H1 (cell line): Measurements from ENCODE around the gene RABGGTA. TPM values are rescaled to one million over a fixed set of nuclear protein-coding genes. Genes with fewer than 3 reads are reported as not detected.

ENCODE experiments used
- CTCF ChIA-PET: fragments of 300-600 bp; sonication (Branson Sonifier 250); formaldehyde crosslinking; loops from one replicate; lab custom pipeline; 2021; ENCODE audit not compliant: partially characterized antibody; lab: Charles Lee
- POLR2A ChIA-PET: fragments of 300-600 bp; sonication (Branson Sonifier 250); formaldehyde crosslinking; loops from one replicate; lab custom pipeline; 2021; ENCODE audit warnings: inconsistent platforms; ENCODE audit not compliant: partially characterized antibody; lab: Charles Lee
- DNase-seq, 2 experiments: peaks; one replicate each; pipeline versions ENCODE4 v3.0.0 to v3.0.0-alpha.2; 2010 to 2022; ENCODE audit warnings: low spot score in 2 of 2, low read depth in 1 of 2, mixed read lengths in 1 of 2
- FAIRE-seq: peaks from 2 replicates; lab custom pipeline; 2011; peaks lifted over from hg19 to GRCh38; lab: Jason Lieb, UNC
- H2AFZ ChIP-seq: 2 replicates; pipeline ENCODE4 v1.8.1; 2012; ENCODE audit warnings: low read length, inconsistent platforms
- H2AK5ac ChIP-seq: 2 replicates; pipeline ENCODE4 v1.6.1; 2013; ENCODE audit warnings: low read depth, low read length
- H2BK120ac ChIP-seq: replicated peaks from 2 replicates; pipeline ENCODE3; 2013; ENCODE audit warnings: low read depth, low read length, inconsistent platforms
- H2BK12ac ChIP-seq: 2 replicates; pipeline ENCODE4 v1.6.1; 2013; ENCODE audit warnings: low read depth, low read length
- H2BK15ac ChIP-seq: 2 replicates; pipeline ENCODE4 v1.6.1; 2013; ENCODE audit warnings: low read length
- H2BK20ac ChIP-seq: 2 replicates; pipeline ENCODE4 v1.6.1; 2013; ENCODE audit warnings: low read length
- H2BK5ac ChIP-seq: 2 replicates; pipeline ENCODE4 v1.6.1; 2013; ENCODE audit warnings: low read depth, low read length
- H3K14ac ChIP-seq: 2 replicates; pipeline ENCODE4 v1.6.1; 2013; ENCODE audit warnings: inconsistent platforms; ENCODE audit not compliant: insufficient read length
- H3K18ac ChIP-seq: 2 replicates; pipeline ENCODE4 v1.6.1; 2013; ENCODE audit warnings: low read length; ENCODE audit errors: extremely low read depth
- H3K23ac ChIP-seq: 2 replicates; pipeline ENCODE4 v1.6.1; 2013; ENCODE audit warnings: inconsistent platforms; ENCODE audit not compliant: insufficient read length
- H3K23me2 ChIP-seq: 2 replicates; pipeline ENCODE4 v1.6.1; 2013; ENCODE audit warnings: low read depth, low read length
- H3K27ac ChIP-seq: 2 replicates; pipeline ENCODE4 v1.6.1; 2011; ENCODE audit warnings: low read depth, low read length, inconsistent platforms
- H3K27me3 ChIP-seq, 4 experiments: replicated peaks in 1 of 4; 1 replicate in 1 of 4; 2 replicates in 3 of 4; pipeline versions ENCODE4 v1.6.1 to v1.8.1; 2011 to 2013; ENCODE audit warnings: low read length in 3 of 4, mild to moderate bottlenecking in 3 of 4, inconsistent platforms in 2 of 4, mixed read lengths in 2 of 4, moderate library complexity in 1 of 4; ENCODE audit not compliant: control insufficient read depth in 3 of 4, insufficient read depth in 3 of 4; ENCODE audit errors: extremely low read depth in 1 of 4
- H3K36me3 ChIP-seq, 4 experiments: 2 replicates each; pipeline versions ENCODE4 v1.6.1 to v1.8.1; 2011 to 2013; ENCODE audit warnings: mild to moderate bottlenecking in 4 of 4, low read length in 3 of 4, moderate library complexity in 2 of 4, control low read depth in 1 of 4, inconsistent platforms in 1 of 4; ENCODE audit not compliant: insufficient read depth in 4 of 4, control insufficient read depth in 2 of 4
- H3K4ac ChIP-seq: replicated peaks from 2 replicates; pipeline ENCODE3; 2013; ENCODE audit warnings: low read length, low read depth, mixed read lengths, inconsistent platforms; ENCODE audit not compliant: insufficient read length
- H3K4me1 ChIP-seq, 4 experiments: replicated peaks in 1 of 4; 1 replicate in 1 of 4; 2 replicates in 3 of 4; pipeline versions ENCODE4 v1.6.1 to v1.8.1; 2011 to 2013; ENCODE audit warnings: low read length in 3 of 4, inconsistent platforms in 2 of 4, mixed read lengths in 1 of 4; ENCODE audit not compliant: insufficient read depth in 4 of 4, control insufficient read depth in 3 of 4
- H3K4me2 ChIP-seq, 2 experiments: 2 replicates each; pipeline versions ENCODE4 v1.6.1 to v1.8.1; 2011 to 2013; ENCODE audit warnings: low read depth in 2 of 2, low read length in 2 of 2, control low read depth in 1 of 2, inconsistent platforms in 1 of 2, mild to moderate bottlenecking in 1 of 2; ENCODE audit not compliant: insufficient read depth in 1 of 2
- H3K4me3 ChIP-seq, 4 experiments: fragments of 200-600, 300-600 bp in 1 of 4; sonication (generic), shearing (Covaris generic), sonication (Bioruptor Twin) in 1 of 4; 2 replicates each; pipeline versions ENCODE4 v1.5.1 to v1.8.1; 2011 to 2016; ENCODE audit warnings: low read length in 4 of 4, low read depth in 3 of 4, control low read depth in 2 of 4, inconsistent platforms in 2 of 4, mild to moderate bottlenecking in 2 of 4, mixed read lengths in 1 of 4, moderate library complexity in 1 of 4; ENCODE audit not compliant: insufficient read depth in 2 of 4; ENCODE audit errors: extremely low read depth in 1 of 4
- H3K56ac ChIP-seq: replicated peaks from 2 replicates; pipeline ENCODE3; 2013; ENCODE audit warnings: low read depth, mild to moderate bottlenecking, mixed read lengths, low read length, inconsistent platforms; ENCODE audit not compliant: insufficient read length
- H3K79me1 ChIP-seq: 2 replicates; pipeline ENCODE4 v1.6.1; 2013; ENCODE audit warnings: low read depth, low read length, control low read depth
- H3K79me2 ChIP-seq, 2 experiments: 2 replicates each; pipeline versions ENCODE4 v1.6.1 to v1.8.1; 2012 to 2013; ENCODE audit warnings: low read length in 2 of 2, mild to moderate bottlenecking in 2 of 2, inconsistent platforms in 1 of 2; ENCODE audit not compliant: insufficient read depth in 2 of 2, control insufficient read depth in 1 of 2
- H3K9ac ChIP-seq, 4 experiments: replicated peaks in 1 of 4; 1 replicate in 1 of 4; 2 replicates in 3 of 4; pipeline versions ENCODE4 v1.6.1 to v1.8.1; 2011 to 2013; ENCODE audit warnings: low read depth in 3 of 4, low read length in 3 of 4, control low read depth in 2 of 4, mild to moderate bottlenecking in 2 of 4, moderate library complexity in 2 of 4, inconsistent platforms in 1 of 4; ENCODE audit errors: extremely low read depth in 1 of 4
- H3K9me3 ChIP-seq, 2 experiments: 2 replicates each; pipeline versions ENCODE4 v1.6.1 to v1.8.1; 2012 to 2013; ENCODE audit warnings: mild to moderate bottlenecking in 2 of 2, moderate library complexity in 2 of 2, control low read depth in 1 of 2, inconsistent platforms in 1 of 2, low read depth in 1 of 2, low read length in 1 of 2, mixed read lengths in 1 of 2; ENCODE audit not compliant: insufficient read depth in 2 of 2
- H4K20me1 ChIP-seq, 2 experiments: replicated peaks in 1 of 2; 2 replicates each; pipeline versions ENCODE3 to v1.8.1; 2011 to 2013; ENCODE audit warnings: inconsistent platforms in 2 of 2, low read length in 2 of 2, mild to moderate bottlenecking in 1 of 2; ENCODE audit not compliant: insufficient read depth in 2 of 2, control insufficient read depth in 1 of 2
- H4K5ac ChIP-seq: 2 replicates; pipeline ENCODE4 v1.6.1; 2013; ENCODE audit warnings: low read length, low read depth, mixed read lengths, inconsistent platforms; ENCODE audit not compliant: insufficient read length
- H4K8ac ChIP-seq: 2 replicates; pipeline ENCODE4 v1.8.0; 2013; ENCODE audit warnings: mild to moderate bottlenecking, moderate library complexity, low read length, inconsistent platforms; ENCODE audit not compliant: insufficient read depth; ENCODE audit errors: extremely low read depth
- H4K91ac ChIP-seq: replicated peaks from 2 replicates; pipeline ENCODE3; 2013; ENCODE audit warnings: low read length, mixed read lengths, inconsistent platforms; ENCODE audit not compliant: insufficient read length
- ASH2L ChIP-seq: fragments of 200-600, 300-600 bp; sonication (generic); IDR thresholded peaks from one replicate; pipeline ENCODE4 v1.7.1; 2017; ENCODE audit warnings: low read length
- GTF2F1 ChIP-seq: IDR thresholded peaks from 2 replicates; pipeline ENCODE4 v1.6.1; 2012; ENCODE audit warnings: low read depth, low read length, improper control_type of control experiment, borderline replicate concordance
- HDAC6 ChIP-seq: IDR thresholded peaks from one replicate; pipeline ENCODE4 v1.7.1; 2012; ENCODE audit warnings: low read depth, mild to moderate bottlenecking, inconsistent platforms, low read length, moderate library complexity
- KDM4A ChIP-seq: IDR thresholded peaks from one replicate; pipeline ENCODE4 v1.7.1; 2012; ENCODE audit warnings: low read depth, mild to moderate bottlenecking, moderate library complexity, low read length, inconsistent platforms; ENCODE audit not compliant: severe bottlenecking
- KDM5A ChIP-seq: fragments of 200-600 bp; IDR thresholded peaks from 2 replicates; pipeline ENCODE4 v1.7.1; 2012; ENCODE audit warnings: mild to moderate bottlenecking, low read length, inconsistent platforms, mixed read lengths
- NANOG ChIP-seq: IDR thresholded peaks from 2 replicates; pipeline ENCODE4 v1.6.1; 2011; ENCODE audit warnings: low read length, low read depth, mild to moderate bottlenecking, inconsistent platforms; ENCODE audit not compliant: insufficient read depth, poor library complexity, severe bottlenecking
- POLR2AphosphoS5 ChIP-seq: IDR thresholded peaks from 2 replicates; pipeline ENCODE4 v1.6.1; 2011; ENCODE audit warnings: low read depth, low read length
- POU5F1 ChIP-seq: IDR thresholded peaks from 2 replicates; pipeline ENCODE4 v1.6.1; 2011; ENCODE audit warnings: low read depth, mild to moderate bottlenecking, low read length, moderate library complexity
- RBBP5 ChIP-seq: IDR thresholded peaks from 2 replicates; pipeline ENCODE4 v1.7.1; 2012; ENCODE audit warnings: low read depth, mild to moderate bottlenecking, inconsistent platforms, low read length, moderate library complexity, borderline replicate concordance
- RFX5 ChIP-seq: IDR thresholded peaks from 2 replicates; pipeline ENCODE4 v1.6.1; 2011; ENCODE audit warnings: low read depth, low read length, improper control_type of control experiment, borderline replicate concordance
- SIRT6 ChIP-seq: IDR thresholded peaks from one replicate; pipeline ENCODE4 v1.7.1; 2012; ENCODE audit warnings: low read length, inconsistent platforms
- SP2 ChIP-seq: IDR thresholded peaks from 2 replicates; pipeline ENCODE4 v1.6.1; 2012; ENCODE audit warnings: mild to moderate bottlenecking, low read length, inconsistent platforms
- SUZ12 ChIP-seq: fragments of 200-600 bp; sonication (generic); IDR thresholded peaks from 2 replicates; pipeline ENCODE4 v1.6.1; 2012; ENCODE audit warnings: mild to moderate bottlenecking, inconsistent platforms, low read length, moderate library complexity, mixed read lengths
- TAF7 ChIP-seq: optimal IDR thresholded peaks from 2 replicates; pipeline ENCODE3; 2011; ENCODE audit warnings: low read depth, mild to moderate bottlenecking, inconsistent platforms, low read length, moderate library complexity, borderline replicate concordance
- YY1 ChIP-seq: IDR thresholded peaks from 2 replicates; pipeline ENCODE4 v1.6.1; 2011; ENCODE audit warnings: low read depth, mild to moderate bottlenecking, low read length
- WGBS, 2 experiments: shearing (Covaris generic) in 1 of 2; methylation state at CpG; one replicate each; pipeline versions ENCODE4 v1.1.6 to v1.1.7; 2013 to 2015; ENCODE audit warnings: low lambda C conversion rate in 2 of 2, mixed read lengths in 2 of 2, inconsistent platforms in 1 of 2, low coverage in 1 of 2, missing lambda C conversion rate in 1 of 2; ENCODE audit not compliant: insufficient replicate concordance in 2 of 2, insufficient coverage in 1 of 2, insufficient read length in 1 of 2; ENCODE audit errors: extremely low coverage in 1 of 2, missing lambda C conversion rate in 1 of 2; 5-methylcytosine and 5-hydroxymethylcytosine counted together
- polyA plus RNA-seq, 7 experiments: library from polyadenylated mRNA; depleted of rRNA in 3 of 7; stranded (reverse) in 5 of 7; unstranded in 2 of 7; fragments of >200 nt in 5 of 7; fragments of 200-250 nt in 2 of 7; gene quantifications; 1 replicate in 5 of 7; 2 replicates in 1 of 7; 4 replicates in 1 of 7; pipeline versions ENCODE4 v1.2.1 to v1.2.3, GENCODE V29; 2011 to 2013; ENCODE audit warnings: missing spikeins in 2 of 7, mixed read lengths in 2 of 7
- total RNA-seq: library from RNA; stranded (reverse); fragmentation: NEBNext Ultra II Directional; extraction: Animal tissue kit (Norgen Biotek cat#: 25700); gene quantifications from 2 replicates; pipeline ENCODE4 v1.2.1, GENCODE V29; 2021

Gene RABGGTA
- total and polyA plus RNA-seq, 2 of the 8 experiments (the other 6 are each of a cell fraction or from before 2014, with no cell fraction given) = 16.0 to 49.8 TPM

DNA sequence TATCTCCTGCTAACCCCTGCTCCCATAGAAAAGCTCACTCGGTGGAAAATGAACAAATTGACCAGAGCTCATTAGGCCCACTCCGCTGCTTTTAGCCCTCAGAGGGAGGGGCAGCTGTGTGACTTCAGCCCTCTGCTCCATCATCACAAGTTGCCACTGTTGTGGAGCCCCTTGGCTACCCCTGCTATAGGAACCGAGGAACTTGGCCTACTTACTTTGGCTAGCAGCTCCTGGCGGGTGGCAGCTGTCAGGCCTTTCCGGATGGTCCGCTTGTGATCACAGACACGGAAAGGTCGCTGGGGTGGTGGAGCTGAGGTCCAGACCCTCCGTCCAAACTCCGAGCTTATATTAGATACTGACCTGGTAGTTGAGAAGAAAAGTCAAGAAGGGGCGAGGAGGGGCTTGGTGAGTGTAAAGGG, 35.8 kb upstream of the RABGGTA start:
- Histone ChIP-seq H3K27ac (no peak overlapping the region), H3K23me2 (peaks cover 1% of the 10 kb centered on the region; the same call in 1 of the 2 replicates), H3K27me3 (no peaks in the 10 kb centered on the region), H3K4me2 (no peak overlapping the region), H3K79me2 (no peaks in the 10 kb centered on the region), H4K20me1 (peaks cover 2 to 6% of the 10 kb centered on the region in 2 experiments), H2BK20ac (no peak overlapping the region), H2AFZ (no peak overlapping the region), H3K4me1 (no peaks in the 10 kb centered on the region), H4K8ac (no peak overlapping the region), H3K36me3 (peaks cover 25 to 43% (median 34%) of the 10 kb centered on the region in 4 experiments), H3K4me3 (no peak overlapping the region), H4K91ac (no peak overlapping the region), H2BK12ac (no peak overlapping the region), H4K5ac (no peak overlapping the region), H3K9ac (no peak overlapping the region), H2BK120ac (no peak overlapping the region), H3K4ac (no peak overlapping the region), H3K79me1 (no peaks in the 10 kb centered on the region), H2BK15ac (no peak overlapping the region), H2BK5ac (no peak overlapping the region), H3K56ac (no peak overlapping the region), H3K18ac (no peak overlapping the region), H3K9me3 (no peaks in the 10 kb centered on the region), H3K14ac (no peak overlapping the region), H2AK5ac (no peak overlapping the region), H3K23ac (no peak overlapping the region)
- no peak for FAIRE-seq
- WGBS, 2 experiments = 79% methylated on average over 11 of the region's 11 CpGs; no CpG with 5 or more reads in 1 of the 2 experiments
- ChIA-PET POLR2A (interaction anchor here (0.6 to 3.0 kb wide), 16 partner anchors 9 to 134 kb away, joined by 3 to 18 read pairs (median 4); partner anchors contain the start of genes DHRS1, MDP1, NOP9 and RABGGTA), CTCF (interaction anchor here (0.9 to 15.8 kb wide), 32 partner anchors 8 to 354 kb away, joined by 3 to 173 read pairs (median 8); partner anchors contain the start of genes ADCY4, CBLN3, DHRS1 and DHRS4)
- DNase-seq = no peak
- TF ChIP-seq YY1 (no peak), TAF7 (no peak), KDM5A (no peak), NANOG (no peak), KDM4A (no peak), SIRT6 (no peak), GTF2F1 (no peak), POU5F1 (no peak), SP2 (no peak), SUZ12 (no peak), ASH2L (no peak), RFX5 (no peak), POLR2AphosphoS5 (no peak), HDAC6 (no peak), RBBP5 (no peak)
